Colonic mucosa (tissue), 4 donors: ENCODE results near the gene ALS2CL. TPM values are rescaled to one million over a fixed set of nuclear protein-coding genes. Genes with fewer than 3 reads are reported as not detected.
A peak's percentile ranks its signal among the peaks of the same experiment; 100 is the strongest.

ENCODE experiments used
- DNase-seq: peaks from one replicate; pipeline ENCODE4 v3.0.0-alpha.2; 2020
- H3K27ac ChIP-seq: fragments of 200-600 bp; one replicate; pipeline ENCODE4 v1.8.0; 2021
- H3K27me3 ChIP-seq: fragments of 200-600 bp; one replicate; pipeline ENCODE4 v1.8.0; 2021
- H3K36me3 ChIP-seq: fragments of 200-600 bp; one replicate; pipeline ENCODE4 v1.8.0; 2021
- H3K4me1 ChIP-seq: fragments of 200-600 bp; one replicate; pipeline ENCODE4 v1.8.0; 2021; ENCODE audit warnings: mild to moderate bottlenecking
- H3K4me3 ChIP-seq: fragments of 200-600 bp; one replicate; pipeline ENCODE4 v1.8.0; 2021
- H3K9ac ChIP-seq, 2 donors: one replicate each; pipeline ENCODE4 v1.7.0; 2013; ENCODE audit warnings: control low read depth in 2 of 2, low read depth in 2 of 2, low read length in 2 of 2
- H3K9me3 ChIP-seq: fragments of 200-600 bp; one replicate; pipeline ENCODE4 v1.8.0; 2021
- CTCF ChIP-seq: fragments of 200-600 bp; IDR thresholded peaks from one replicate; pipeline ENCODE4 v1.8.0; 2022; ENCODE audit warnings: antibody characterized with exemption, mild to moderate bottlenecking
- intact Hi-C: fragments of 100-400 bp; cut with DNase I; formaldehyde crosslinking; loops from one replicate; pipeline ENCODE4 v1.14.1; 2022
- total RNA-seq, 2 donors: library from RNA; stranded (reverse); fragmentation: NEBNext Ultra II Directional in 1 of 2; extraction: Animal tissue kit (Norgen Biotek cat#: 25700) in 1 of 2; gene quantifications; one replicate each; pipeline ENCODE4 v1.2.1, GENCODE V29; 2021
- donor health status: healthy.
- donor health status: DM: no; HTN: no; CAD: no.
- donor health status: DM: no; HTN: no; CAD: no.

ALS2CL gene
- total RNA-seq, 2 donors from 2014 or later = 21.8 to 40.3 TPM

GRCh38 chr3:46693892-46694226, 380 bp upstream of the ALS2CL start:
- Histone ChIP-seq H3K27me3 (no peaks in the 10 kb centered on the region), H3K9me3 (no peaks in the 10 kb centered on the region), H3K4me1 (peaks cover 3% of the 10 kb centered on the region), H3K27ac (peak overlapping the region; percentile 48), H3K9ac (peak overlapping the region; percentile 59 to 61), H3K4me3 (peak overlapping the region; percentile 84), H3K36me3 (no peaks in the 10 kb centered on the region)
- intact Hi-C loops = no loop called here
- no peak for TF ChIP-seq CTCF
- no peak for DNase-seq

GRCh38 chr3:46692566-46692990, 901 bp downstream of the ALS2CL start:
- H3K27ac ChIP-seq = peak overlapping the region; percentile 77
- TF ChIP-seq CTCF = no peak
- peak; percentile 90 for DNase-seq
- peak overlapping the region; percentile 95 to 96 for H3K9ac ChIP-seq
- intact Hi-C loops = no loop called here
- H3K27me3 ChIP-seq = no peaks in the 10 kb centered on the region
- no peaks in the 10 kb centered on the region for H3K9me3 ChIP-seq
- H3K4me3 ChIP-seq = peak overlapping the region; percentile 84
- peaks cover 3% of the 10 kb centered on the region for H3K4me1 ChIP-seq
- H3K36me3 ChIP-seq = no peaks in the 10 kb centered on the region

- Histone ChIP-seq H3K27ac (no peak overlapping the region), H3K27me3 (no peaks in the 10 kb centered on the region), H3K9me3 (no peaks in the 10 kb centered on the region), H3K9ac (peak overlapping the region in 1 of 2 donors; percentile 42), H3K36me3 (no peaks in the 10 kb centered on the region), H3K4me3 (no peak overlapping the region), H3K4me1 (peaks cover under 1% of the 10 kb centered on the region)
- peak; percentile 77 for DNase-seq
- intact Hi-C loops = no loop called here
- TF ChIP-seq CTCF = no peak
These were observed 2.7 kb downstream of the ALS2CL start for GRCh38 chr3:46690798-46691197.

- H3K27me3 ChIP-seq = no peaks in the 10 kb centered on the region
- H3K4me1 ChIP-seq = no peaks in the 10 kb centered on the region
- no peak overlapping the region for H3K27ac ChIP-seq
- no peaks in the 10 kb centered on the region for H3K36me3 ChIP-seq
- H3K9me3 ChIP-seq = no peaks in the 10 kb centered on the region
- DNase-seq = no peak
- no peak overlapping the region for H3K9ac ChIP-seq
- intact Hi-C loops = no loop called here
- TF ChIP-seq CTCF = no peak
- no peak overlapping the region for H3K4me3 ChIP-seq
These were observed 8.0 kb downstream of the ALS2CL start for GRCh38 chr3:46685446-46685845.

- DNase-seq = no peak
- Histone ChIP-seq H3K9ac (no peak overlapping the region), H3K27ac (no peak overlapping the region), H3K4me3 (no peak overlapping the region), H3K27me3 (no peaks in the 10 kb centered on the region), H3K4me1 (no peaks in the 10 kb centered on the region), H3K36me3 (no peaks in the 10 kb centered on the region), H3K9me3 (no peaks in the 10 kb centered on the region)
- intact Hi-C loops = no loop called here
- no peak for TF ChIP-seq CTCF
These were observed 8.6 kb downstream of the ALS2CL start for GRCh38 chr3:46684891-46685290.

- no peaks in the 10 kb centered on the region for H3K4me1 ChIP-seq
- no peaks in the 10 kb centered on the region for H3K36me3 ChIP-seq
- H3K27ac ChIP-seq = no peak overlapping the region
- intact Hi-C loops = no loop called here
- no peak overlapping the region for H3K9ac ChIP-seq
- no peaks in the 10 kb centered on the region for H3K27me3 ChIP-seq
- DNase-seq = no peak
- no peak overlapping the region for H3K4me3 ChIP-seq
- no peaks in the 10 kb centered on the region for H3K9me3 ChIP-seq
- no peak for TF ChIP-seq CTCF
These were observed 10.5 kb downstream of the ALS2CL start for GRCh38 chr3:46682974-46683373.
